Measurements from ENCODE around the gene TBC1D7.
A peak's percentile ranks its signal among the peaks of the same experiment; 100 is the strongest.

TBC1D7 gene

DNA sequence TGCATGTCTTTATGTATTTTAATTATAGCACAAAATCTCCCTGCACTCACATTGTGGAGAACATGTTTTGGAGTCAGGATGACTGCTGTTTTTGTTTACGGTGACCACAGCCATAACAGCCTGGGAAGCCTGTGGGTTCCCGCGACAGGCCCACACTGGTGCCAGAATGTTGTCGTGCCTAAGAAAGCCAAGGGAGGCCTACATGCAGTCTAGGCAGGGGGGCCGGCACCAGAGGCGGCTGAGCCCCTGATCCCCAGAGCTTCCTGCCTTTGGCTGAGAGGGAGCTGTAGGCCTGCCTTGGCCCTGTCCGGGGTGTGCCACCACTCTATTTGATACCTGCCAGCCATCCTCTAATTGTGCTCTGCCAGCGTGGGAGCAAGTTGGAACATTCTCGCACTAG, 46.7 kb downstream of the TBC1D7 start:
- TF ChIP-seq, protein P1, sequence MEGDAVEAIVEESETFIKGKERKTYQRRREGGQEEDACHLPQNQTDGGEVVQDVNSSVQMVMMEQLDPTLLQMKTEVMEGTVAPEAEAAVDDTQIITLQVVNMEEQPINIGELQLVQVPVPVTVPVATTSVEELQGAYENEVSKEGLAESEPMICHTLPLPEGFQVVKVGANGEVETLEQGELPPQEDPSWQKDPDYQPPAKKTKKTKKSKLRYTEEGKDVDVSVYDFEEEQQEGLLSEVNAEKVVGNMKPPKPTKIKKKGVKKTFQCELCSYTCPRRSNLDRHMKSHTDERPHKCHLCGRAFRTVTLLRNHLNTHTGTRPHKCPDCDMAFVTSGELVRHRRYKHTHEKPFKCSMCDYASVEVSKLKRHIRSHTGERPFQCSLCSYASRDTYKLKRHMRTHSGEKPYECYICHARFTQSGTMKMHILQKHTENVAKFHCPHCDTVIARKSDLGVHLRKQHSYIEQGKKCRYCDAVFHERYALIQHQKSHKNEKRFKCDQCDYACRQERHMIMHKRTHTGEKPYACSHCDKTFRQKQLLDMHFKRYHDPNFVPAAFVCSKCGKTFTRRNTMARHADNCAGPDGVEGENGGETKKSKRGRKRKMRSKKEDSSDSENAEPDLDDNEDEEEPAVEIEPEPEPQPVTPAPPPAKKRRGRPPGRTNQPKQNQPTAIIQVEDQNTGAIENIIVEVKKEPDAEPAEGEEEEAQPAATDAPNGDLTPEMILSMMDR (IDR thresholded peaks at IDR 0.05; ENCODE audit: insufficient read depth, low read length, poor library complexity, severe bottlenecking) = no peak

DNA sequence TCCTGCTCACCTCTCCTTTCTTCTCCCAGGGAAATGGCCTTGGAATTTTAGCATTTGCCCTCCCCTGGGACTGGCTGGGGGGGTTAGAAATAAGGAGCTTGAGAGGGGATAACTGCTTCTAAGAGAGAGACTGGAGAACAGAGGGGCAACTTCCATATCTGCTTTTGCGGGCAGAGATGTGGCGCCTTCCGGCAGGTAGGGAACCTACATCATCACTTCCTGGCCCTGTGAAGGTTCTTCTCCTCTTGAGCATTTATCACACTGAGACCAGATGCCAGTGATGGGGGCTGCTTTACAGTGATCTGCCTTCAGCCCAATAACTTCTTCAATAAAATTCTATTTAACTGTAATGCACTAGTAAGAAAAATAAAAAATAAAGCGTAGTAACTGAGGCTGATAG, 48.1 kb downstream of the TBC1D7 start:
- H3K27me3 ChIP-seq (replicated peaks; ENCODE audit: control insufficient read depth, insufficient read depth, low read length) = no peaks in the 10 kb centered on the region
- DNase-seq (ENCODE audit: extremely low read depth, insufficient read length) = no peak
- H3K36me3 ChIP-seq (ENCODE audit: control insufficient read depth, insufficient read depth, low read length) = peaks cover 28% of the 10 kb centered on the region
- H3K4me3 ChIP-seq (replicated peaks; ENCODE audit: low read depth, low read length) = no peak overlapping the region
- TF ChIP-seq, protein P1 (IDR thresholded peaks at IDR 0.05; ENCODE audit: insufficient read depth, low read length, poor library complexity, severe bottlenecking) = no peak

More for the DNA sequence above, 46.7 kb downstream of the TBC1D7 start:
- Histone ChIP-seq H3K4me3 (replicated peaks; ENCODE audit: low read depth, low read length) (no peak overlapping the region), H3K36me3 (ENCODE audit: control insufficient read depth, insufficient read depth, low read length) (peaks cover 28% of the 10 kb centered on the region), H3K27me3 (replicated peaks; ENCODE audit: control insufficient read depth, insufficient read depth, low read length) (no peaks in the 10 kb centered on the region)
- no peak for DNase-seq (ENCODE audit: extremely low read depth, insufficient read length)

DNA sequence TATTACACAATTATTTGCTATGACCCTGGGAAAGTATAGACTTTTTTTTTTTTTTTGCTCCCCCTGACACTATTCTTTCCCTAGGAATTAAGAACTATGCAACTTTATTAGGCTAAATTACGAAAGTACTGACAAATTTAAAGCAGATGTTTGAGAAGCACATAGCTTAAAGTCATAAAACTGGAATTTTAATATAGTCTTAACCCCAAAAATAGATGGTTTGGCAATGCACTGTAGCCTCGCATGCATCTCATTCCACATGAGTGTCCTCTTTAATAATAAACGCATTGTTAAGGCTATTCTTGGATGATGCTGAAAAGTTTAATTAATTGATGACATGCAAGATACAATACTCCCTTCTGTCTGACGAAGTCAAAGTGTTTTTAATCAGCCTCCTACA, 49.3 kb downstream of the TBC1D7 start:
- no peak for DNase-seq (ENCODE audit: extremely low read depth, insufficient read length)
- H3K36me3 ChIP-seq (ENCODE audit: control insufficient read depth, insufficient read depth, low read length) = peaks cover 21% of the 10 kb centered on the region
- H3K4me3 ChIP-seq (replicated peaks; ENCODE audit: low read depth, low read length) = no peak overlapping the region
- H3K27me3 ChIP-seq (replicated peaks; ENCODE audit: control insufficient read depth, insufficient read depth, low read length) = no peaks in the 10 kb centered on the region
- TF ChIP-seq, protein P1 (IDR thresholded peaks at IDR 0.05; ENCODE audit: insufficient read depth, low read length, poor library complexity, severe bottlenecking) = no peak

DNA sequence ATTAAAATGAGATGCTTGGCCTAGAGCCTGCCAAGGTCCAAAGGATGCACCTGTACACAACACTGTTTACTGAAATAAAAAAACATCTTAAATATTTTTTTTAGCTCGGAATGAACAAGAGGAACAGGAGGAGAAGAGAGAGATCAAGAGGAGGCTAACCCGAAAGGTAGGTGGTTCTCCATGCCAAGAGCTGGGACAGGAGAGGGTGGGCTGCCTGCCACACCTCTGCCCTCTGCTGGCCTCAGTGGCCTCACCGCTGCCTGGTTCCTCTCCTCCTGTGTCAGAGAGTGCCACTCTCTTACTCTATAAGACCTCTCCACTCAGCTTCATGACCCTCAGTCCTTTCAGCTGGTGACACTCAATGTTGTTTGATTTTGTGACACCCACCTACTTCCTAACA, 50.2 kb downstream of the TBC1D7 start:
- Histone ChIP-seq H3K27me3 (replicated peaks; ENCODE audit: control insufficient read depth, insufficient read depth, low read length) (no peaks in the 10 kb centered on the region), H3K36me3 (ENCODE audit: control insufficient read depth, insufficient read depth, low read length) (peaks cover 17% of the 10 kb centered on the region), H3K4me3 (replicated peaks; ENCODE audit: low read depth, low read length) (no peak overlapping the region)
- DNase-seq (ENCODE audit: extremely low read depth, insufficient read length) = no peak
- TF ChIP-seq, protein P1 (IDR thresholded peaks at IDR 0.05; ENCODE audit: insufficient read depth, low read length, poor library complexity, severe bottlenecking) = peak; percentile 69

DNA sequence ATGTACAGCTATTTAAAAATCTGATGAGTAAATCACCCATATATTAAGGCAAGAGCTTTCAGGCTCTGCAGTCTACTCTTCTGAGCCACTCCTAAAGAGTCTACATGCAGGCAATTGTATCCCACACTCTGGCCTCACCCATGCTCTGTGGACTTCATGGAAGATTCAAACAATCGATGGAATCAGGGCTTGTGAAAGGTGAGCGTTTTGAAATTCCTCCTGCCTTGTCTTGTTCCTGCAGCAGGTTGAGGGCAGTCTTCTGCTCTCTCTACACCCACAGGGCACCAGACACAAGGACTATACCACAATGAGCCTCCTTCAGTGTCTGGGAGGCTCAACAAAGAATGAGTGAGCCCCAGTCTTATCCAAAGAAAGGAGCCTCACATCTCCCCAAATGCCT, 51.1 kb downstream of the TBC1D7 start:
- TF ChIP-seq, protein P1 (IDR thresholded peaks at IDR 0.05; ENCODE audit: insufficient read depth, low read length, poor library complexity, severe bottlenecking) = no peak
- no peak overlapping the region for H3K4me3 ChIP-seq (replicated peaks; ENCODE audit: low read depth, low read length)
- H3K27me3 ChIP-seq (replicated peaks; ENCODE audit: control insufficient read depth, insufficient read depth, low read length) = no peaks in the 10 kb centered on the region
- peaks cover 13% of the 10 kb centered on the region for H3K36me3 ChIP-seq (ENCODE audit: control insufficient read depth, insufficient read depth, low read length)
- no peak for DNase-seq (ENCODE audit: extremely low read depth, insufficient read length)

DNA sequence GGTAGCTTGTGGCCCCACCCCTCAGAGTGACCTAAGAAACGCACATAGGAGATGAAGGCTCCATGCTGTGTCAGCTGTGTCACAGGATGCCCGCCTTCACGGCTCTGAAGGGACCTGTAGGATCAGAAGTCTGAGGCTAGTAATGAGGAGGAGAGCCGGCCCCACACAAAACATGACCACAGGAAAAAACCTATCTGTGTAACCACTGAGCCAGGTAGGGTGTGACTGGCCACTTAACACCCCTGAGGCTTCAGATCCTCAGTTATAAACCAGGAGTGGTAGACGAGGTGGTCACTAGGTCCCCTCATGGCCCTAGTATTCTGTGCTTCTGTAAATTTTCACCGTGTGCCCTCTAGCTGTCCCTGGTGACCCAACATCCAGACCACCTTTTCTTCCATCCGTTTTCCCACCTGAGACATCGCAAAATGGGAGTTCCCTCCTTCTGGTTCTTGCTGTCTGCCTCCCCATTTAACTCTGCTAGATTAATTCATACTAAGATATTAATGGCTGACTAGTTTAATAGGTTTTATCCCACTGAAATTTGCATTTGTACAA, 52.8 kb downstream of the TBC1D7 start:
- H3K27me3 ChIP-seq (replicated peaks; ENCODE audit: control insufficient read depth, insufficient read depth, low read length) = no peaks in the 10 kb centered on the region
- TF ChIP-seq, protein P1 (IDR thresholded peaks at IDR 0.05; ENCODE audit: insufficient read depth, low read length, poor library complexity, severe bottlenecking) = no peak
- peaks cover 4% of the 10 kb centered on the region; the same call in 1 of the 2 replicates for H3K36me3 ChIP-seq (ENCODE audit: control insufficient read depth, insufficient read depth, low read length)
- peak overlapping the region; percentile 73 for H3K4me3 ChIP-seq (replicated peaks; ENCODE audit: low read depth, low read length)
- DNase-seq (ENCODE audit: extremely low read depth, insufficient read length) = no peak
